Activated CD8-positive, alpha-beta memory T cell treated with anti-CD3 and anti-CD28 coated beads, Interleukin-2, amount 50 U/mL, for 24 hours (primary cell): ENCODE measurements around the gene TMEM50A.
"Not testable (repeated sequence)": the region's sequence is repeated elsewhere in the genome, so short reads cannot be mapped to it uniquely, and the experiment has no call there.

Experiments
- DNase-seq: peaks from one replicate; pipeline ENCODE4 v3.0.0-alpha.2; 2020; ENCODE audit errors: extremely low read depth

TMEM50A gene

DNA sequence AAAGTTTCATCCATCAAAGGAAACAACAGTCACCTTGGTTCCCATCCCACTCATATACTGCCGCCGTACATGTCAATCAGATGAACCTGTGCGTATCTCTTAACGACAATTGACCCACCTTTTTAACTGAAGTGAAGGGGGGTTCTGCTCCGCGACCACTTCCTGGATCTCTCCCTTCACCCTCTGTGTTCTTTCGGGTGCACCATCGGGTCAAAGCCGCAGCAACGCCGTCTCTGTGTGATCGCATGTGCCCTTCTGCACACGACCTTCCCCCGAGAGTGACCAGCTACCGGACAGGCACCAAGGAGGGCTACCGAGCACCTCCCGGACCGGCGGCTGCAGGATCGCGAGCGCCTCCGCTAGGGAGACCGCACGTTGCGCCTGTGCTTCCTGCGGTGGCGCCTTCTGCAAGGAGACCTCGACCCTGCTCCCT is 1.2 kb upstream of the TMEM50A start:
- DNase-seq: not testable (repeated sequence)

GRCh38 chr1:25337483-25338187 is 499 bp upstream of the TMEM50A start:
- DNase-seq: not testable (repeated sequence)

DNA sequence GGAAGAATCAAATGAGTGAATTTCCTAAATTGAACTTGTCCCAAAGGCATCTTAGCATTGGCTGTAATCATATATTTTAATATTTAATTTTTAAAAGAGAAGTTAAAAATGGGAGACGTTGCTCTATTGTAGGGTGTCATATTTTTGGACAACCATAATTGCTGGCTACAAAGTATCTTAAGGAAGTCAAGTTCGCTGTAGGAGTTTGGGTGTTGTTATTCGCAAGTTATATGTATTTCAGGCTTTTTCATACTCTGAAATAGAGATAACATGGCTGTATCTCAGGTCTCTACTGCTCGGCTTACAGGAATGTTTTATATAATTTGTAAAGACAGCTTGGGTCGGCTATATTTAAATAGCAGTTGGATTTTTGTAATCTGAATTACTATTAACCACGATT is 852 bp downstream of the TMEM50A start:
- no peak for DNase-seq

- DNase-seq: no peak
Observed at GRCh38 chr1:25341746-25342145, 3.6 kb downstream of the TMEM50A start.

DNA sequence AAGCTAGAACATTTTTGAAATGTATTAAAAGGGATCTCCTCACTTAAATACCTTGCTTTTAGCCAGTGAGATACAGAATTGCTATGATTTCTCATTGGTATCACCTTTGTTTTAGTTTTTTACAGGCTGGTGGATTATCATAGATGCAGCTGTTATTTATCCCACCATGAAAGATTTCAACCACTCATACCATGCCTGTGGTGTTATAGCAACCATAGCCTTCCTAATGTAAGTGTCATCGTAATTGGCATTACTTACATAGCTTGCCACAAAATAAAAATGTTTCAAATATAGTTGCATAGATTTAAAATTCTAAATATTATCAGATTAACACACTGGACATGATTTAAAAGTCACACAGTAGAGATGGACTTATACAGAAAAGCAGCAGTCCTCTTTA is 4.7 kb downstream of the TMEM50A start:
- no peak for DNase-seq

DNA sequence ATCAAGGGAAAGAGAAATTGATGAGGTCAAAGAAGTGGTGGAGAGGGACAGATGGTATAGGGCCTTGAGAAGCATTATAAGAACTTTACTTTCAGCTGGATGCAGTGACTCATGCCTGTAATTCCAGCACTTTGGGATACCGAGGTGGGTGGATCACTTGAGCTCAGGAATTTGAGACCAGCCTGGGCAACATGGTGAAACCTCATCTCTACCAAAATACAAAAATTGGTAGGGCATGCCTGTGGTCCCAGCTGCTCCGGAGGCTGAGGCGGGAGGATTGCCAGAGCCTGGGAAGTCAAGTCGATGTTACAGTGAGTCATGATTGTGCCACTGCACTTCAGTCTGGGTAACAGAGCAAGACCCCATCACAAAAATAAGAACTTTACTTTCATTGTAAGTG is 5.7 kb downstream of the TMEM50A start:
- DNase-seq: no peak

DNA sequence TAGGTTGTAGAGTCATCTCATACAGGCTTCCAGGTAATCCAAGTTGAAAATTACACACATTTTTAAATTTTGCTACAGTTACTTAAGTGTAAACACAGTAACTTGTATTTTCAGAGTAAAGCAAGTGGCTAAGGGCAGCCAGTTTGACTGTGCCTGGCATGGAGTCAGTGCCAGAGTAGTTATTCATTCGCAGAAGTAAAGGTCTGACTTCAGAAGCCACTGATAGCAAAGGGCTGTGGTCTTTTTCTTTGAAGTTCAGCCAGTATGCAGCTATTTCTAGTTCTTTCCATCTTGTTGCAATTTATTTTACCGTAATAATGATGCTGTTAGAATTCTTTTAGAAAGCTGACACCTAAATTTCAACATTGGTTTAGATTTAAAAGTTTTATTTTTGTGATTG is 9.4 kb downstream of the TMEM50A start:
- DNase-seq: no peak

DNA sequence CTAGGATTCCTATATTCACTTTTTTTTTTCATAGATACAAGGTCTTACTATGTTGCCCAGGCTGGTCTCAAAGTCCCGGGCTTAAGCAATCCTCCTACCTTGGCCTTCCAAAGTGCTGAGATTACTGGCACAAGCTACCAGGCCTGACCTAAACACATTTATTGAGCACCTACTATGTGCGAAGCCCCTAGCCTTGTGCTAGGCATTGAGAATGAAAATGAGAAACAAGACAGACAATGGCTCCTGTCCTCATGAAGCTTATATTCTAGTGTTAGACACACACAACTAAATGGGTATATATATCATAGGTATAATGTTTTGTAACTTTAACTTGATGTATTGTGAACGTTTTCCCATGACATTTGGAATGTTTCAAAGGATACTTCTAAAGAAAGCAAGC is 11.5 kb downstream of the TMEM50A start:
- DNase-seq: no peak

GRCh38 chr1:25355841-25356395 is 17.8 kb downstream of the TMEM50A start:
- DNase-seq: no peak

DNA sequence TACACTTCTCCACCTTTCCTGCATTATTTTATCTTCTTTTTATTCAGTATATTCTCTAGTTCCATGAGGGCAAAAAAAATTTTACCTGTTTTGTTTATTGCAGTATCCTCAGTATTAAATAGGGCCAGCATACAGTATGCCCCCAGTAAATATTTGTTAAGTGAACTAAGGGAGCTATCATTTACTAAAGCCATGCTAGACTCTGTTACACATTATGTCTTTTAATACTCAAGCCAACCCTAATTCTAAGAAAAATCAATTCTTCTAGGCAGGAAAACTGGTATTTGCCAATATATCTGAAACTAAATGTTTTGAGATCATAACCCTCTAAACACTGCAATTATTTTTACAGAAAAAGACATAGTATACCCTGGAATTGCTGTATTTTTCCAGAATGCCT is 18.3 kb downstream of the TMEM50A start:
- DNase-seq: no peak

GRCh38 chr1:25356848-25357247 is 18.7 kb downstream of the TMEM50A start:
- DNase-seq: no peak

- DNase-seq: no peak
Observed at GRCh38 chr1:25360596-25361581, 22.8 kb downstream of the TMEM50A start.

GRCh38 chr1:25361901-25362300 is 23.8 kb downstream of the TMEM50A start:
- no peak for DNase-seq

- not testable (repeated sequence) for DNase-seq
Observed at GRCh38 chr1:25362634-25363559, 24.8 kb downstream of the TMEM50A start.

- DNase-seq: no peak
Observed at GRCh38 chr1:25369241-25369640, 31.1 kb downstream of the TMEM50A start.

DNA sequence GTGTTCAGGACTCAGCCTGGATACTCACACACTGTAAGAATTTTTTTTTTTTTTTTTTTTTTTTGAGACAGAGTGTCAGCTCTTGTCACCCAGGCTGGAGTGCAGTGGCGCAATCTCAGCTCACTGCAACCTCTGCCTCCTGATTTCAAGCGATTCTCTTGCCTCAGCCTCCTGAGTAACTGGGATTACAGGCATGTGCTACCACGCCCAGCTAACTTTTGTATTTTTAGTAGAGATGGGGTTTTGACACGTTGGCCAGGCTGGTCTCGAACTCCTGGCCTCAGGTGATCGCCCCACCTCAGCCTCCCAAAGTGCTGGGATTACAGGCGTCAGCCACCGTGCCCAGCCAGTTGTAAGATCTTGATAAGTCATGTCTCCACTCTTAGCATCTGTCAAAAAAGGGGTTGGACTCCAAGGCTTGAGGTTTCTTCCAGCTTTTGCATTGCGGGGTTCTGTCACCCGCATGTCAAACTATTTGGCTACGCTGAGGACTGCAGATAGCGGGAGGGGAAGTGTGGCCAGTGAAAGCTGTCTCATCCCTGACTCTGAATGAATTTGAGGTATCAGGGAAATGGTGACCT is 31.6 kb downstream of the TMEM50A start:
- DNase-seq: not testable (repeated sequence)

- DNase-seq: not testable (repeated sequence)
Observed at GRCh38 chr1:25371757-25372156, 33.6 kb downstream of the TMEM50A start.

DNA sequence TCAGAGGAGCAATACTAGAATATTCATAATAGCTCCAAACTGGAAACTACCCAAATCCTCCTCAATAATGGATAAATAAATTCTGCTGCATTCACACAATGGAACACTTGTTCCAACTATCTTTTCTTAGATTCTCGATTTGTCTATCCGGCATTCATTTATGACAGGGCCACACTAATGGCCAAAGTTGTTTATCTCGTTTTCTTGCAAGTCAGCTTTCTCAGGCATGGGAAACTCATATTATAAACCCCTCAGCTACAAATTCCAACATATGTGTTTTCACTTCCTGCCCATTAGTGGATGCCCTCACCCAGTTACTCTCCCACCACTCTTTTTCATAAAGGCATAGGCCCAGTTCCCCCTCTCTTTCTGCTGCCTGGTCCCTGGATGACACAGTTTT is 40.2 kb downstream of the TMEM50A start:
- not testable (repeated sequence) for DNase-seq

DNA sequence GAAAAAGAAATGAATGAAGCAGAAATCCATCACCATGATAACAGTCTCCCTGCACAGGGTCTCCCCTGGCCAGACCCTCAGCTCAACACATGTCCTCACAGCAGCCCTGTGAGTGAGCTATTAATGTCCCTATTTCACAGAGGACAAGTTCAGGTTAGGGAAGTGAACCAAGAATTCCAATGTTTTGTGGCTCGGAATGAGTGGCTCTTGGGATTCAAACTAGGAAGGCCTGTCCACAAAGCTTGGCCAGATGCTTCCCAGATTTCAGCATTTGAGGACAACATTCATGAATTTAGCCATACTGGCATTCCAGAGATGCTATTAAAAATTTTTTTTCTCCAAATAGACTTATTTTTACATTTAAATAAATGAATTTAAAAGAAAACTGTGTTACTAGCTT is 44.4 kb downstream of the TMEM50A start:
- not testable (repeated sequence) for DNase-seq

GRCh38 chr1:25383090-25383489 is 45.0 kb downstream of the TMEM50A start:
- DNase-seq: not testable (repeated sequence)

- DNase-seq: not testable (repeated sequence)
Observed at GRCh38 chr1:25383875-25384274, 45.7 kb downstream of the TMEM50A start.
